ENCODE measurements around the gene CATSPERD.
"Not testable (repeated sequence)": the region's sequence is repeated elsewhere in the genome, so short reads cannot be mapped to it uniquely, and the experiment has no call there.

The CATSPERD gene

DNA sequence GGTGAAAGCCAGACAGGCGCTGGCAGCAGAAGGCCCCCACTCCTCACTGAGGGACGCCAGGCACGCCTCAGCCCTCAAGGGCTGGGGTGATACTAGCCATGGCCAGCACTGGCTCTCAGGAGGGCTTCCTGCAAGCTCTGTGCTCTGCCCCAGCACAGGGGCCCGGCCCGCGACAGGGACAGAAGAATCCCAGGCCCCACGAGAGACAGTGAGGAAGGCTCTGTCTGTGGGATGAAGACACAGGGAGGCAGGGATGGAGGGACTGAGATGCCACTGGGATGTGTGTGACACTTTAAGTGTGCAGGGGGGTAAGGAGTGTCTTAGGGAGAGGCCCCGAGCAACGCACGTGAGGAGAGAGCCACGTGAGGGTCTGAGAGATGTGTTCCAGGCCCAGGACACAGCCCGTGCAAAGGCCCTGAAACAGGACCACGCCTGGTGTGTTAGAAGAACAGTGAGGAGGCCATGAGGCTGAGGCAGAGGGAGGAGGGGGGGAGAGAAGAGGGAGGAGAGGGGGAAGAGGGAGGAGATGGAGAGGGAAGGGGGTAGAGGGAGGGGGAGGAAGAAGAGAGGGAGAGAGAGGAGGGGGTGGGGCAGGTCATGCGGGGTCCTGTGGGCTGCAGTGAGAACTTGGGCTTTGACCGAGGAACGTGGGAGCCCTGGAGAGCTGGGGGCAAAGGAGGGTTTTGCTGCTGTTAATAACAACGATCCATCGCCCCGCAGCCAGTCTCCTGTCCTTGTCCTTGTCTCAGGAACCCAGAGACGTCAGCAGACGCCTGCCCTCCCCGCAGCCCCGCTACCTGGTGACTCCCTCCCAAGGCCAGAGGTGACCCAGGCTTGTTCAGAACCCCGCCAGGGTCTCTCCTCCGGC, 23.2 kb upstream of the CATSPERD start:
- DNase-seq (ENCODE audit: low spot score) = peak; percentile 47

DNA sequence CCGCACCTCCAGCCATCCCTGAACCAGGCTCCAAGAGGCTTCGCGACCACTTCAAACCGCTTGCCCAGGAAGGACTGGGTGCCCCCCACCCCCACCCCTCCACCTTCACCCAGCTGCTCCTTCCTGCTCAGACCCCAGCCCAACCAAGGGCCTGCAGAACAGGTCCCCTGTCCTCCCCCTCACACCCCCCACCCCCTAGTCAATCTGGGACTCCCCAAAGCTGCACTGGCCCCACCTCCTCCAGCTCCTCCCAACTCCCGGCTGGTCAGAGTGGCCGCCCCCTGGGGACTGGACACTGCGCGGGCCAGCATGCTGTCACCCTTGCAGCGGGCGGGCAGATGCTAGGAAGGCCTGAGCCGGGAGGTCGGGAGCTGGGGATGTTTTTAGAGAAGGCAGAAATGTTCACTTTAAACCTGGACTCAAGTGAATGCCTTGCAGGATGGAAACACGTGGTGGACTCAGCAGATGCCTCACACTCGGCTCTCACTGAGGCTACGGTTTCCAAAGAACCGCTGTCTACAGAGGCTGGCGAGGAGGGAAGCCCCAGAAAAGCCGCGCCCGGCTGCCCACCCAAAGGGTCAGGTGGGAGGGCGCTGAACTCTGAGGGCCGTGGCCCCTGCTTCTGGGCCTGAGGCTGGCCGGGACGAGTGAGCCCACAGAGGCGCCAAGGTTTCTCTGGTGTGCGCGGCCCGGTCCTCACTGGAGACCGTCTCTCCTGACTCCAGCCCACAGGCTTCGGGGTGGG, 22.4 kb upstream of the CATSPERD start:
- no peak for DNase-seq (ENCODE audit: low spot score)

DNA sequence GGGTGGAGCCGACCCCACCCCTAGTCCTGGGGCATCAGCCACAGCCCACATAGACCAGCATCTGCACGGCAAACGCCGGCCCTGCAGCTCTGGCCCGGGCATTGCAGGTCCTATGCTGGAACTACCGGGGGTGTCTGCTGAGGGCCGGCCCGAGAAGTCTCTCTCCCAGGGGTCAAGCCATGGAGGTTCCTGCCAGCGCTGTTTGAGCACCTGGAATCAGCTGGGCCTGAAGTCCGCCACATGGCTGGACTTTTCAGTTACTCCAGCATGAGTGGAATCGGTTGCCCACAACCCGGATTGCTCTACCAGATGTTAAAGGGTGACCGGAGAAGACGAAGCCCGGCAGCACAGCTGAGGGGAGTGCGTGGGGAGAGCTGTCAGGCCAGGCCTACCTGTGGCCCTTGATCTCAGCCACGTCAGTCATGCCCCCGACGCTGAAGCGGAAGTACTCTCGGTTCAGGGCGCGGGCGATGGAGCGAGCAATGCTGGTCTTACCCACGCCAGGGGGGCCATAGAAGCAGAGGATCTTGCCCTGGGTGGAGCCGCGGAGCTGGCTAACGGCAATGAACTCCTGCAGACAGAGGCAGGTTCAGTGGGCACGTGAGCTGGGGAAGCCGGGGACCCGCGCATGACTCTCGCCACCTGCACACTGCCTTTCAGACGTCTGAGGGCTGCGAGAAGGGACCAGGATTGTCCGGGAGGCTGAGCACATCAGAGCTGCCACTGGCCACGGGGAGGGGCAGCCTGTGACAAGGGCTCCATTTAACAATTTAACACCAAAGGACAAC, 21.6 kb upstream of the CATSPERD start:
- no peak for DNase-seq (ENCODE audit: low spot score)

DNA sequence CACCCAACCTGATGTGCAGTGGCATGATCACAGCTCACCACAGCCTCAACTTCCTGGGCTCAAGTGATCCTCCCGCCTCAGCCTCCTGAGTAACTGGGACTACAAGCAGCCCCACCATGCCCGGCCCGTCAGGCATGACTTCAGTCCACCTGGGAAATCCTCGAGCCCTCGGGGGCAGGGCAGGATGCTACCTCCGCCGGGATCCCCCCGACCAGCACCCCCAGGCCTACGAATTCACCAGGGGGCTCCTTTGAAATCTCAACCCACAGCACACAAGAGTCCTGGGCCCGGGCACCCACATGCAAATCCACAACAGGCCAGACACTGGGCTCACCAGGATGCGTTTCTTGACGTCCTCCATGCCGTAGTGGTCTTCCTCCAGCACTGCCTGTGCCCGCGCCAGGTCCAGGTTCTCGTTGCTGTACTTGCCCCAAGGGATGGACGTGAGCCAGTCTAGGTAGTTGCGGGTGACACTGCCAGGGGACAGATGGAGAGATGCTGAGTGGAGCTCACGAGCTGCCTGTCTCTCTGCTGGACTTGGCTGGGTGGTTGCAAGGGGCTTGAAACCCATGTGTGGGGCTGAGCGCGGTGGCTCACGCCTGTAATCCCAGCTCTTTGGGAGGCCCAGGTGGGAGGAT, 19.9 kb upstream of the CATSPERD start:
- no peak for DNase-seq (ENCODE audit: low spot score)

DNA sequence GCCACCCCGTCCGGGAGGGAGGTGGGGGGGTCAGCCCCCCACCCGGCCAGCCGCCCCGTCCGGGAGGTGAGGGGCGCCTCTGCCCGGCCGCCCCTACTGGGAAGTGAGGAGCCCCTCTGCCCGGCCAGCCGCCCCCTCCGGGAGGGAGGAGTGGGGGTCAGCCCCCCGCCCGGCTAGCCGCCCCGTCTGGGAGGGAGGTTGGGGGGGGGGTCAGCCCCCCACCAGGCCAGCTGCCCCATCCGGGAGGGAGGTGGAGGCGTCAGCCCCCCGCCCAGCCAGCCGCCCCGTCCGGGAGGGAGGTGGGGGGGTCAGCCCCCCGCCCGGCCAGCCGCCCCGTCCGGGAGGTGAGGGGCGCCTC, 18.4 kb upstream of the CATSPERD start:
- DNase-seq (ENCODE audit: low spot score) = not testable (repeated sequence)

DNA sequence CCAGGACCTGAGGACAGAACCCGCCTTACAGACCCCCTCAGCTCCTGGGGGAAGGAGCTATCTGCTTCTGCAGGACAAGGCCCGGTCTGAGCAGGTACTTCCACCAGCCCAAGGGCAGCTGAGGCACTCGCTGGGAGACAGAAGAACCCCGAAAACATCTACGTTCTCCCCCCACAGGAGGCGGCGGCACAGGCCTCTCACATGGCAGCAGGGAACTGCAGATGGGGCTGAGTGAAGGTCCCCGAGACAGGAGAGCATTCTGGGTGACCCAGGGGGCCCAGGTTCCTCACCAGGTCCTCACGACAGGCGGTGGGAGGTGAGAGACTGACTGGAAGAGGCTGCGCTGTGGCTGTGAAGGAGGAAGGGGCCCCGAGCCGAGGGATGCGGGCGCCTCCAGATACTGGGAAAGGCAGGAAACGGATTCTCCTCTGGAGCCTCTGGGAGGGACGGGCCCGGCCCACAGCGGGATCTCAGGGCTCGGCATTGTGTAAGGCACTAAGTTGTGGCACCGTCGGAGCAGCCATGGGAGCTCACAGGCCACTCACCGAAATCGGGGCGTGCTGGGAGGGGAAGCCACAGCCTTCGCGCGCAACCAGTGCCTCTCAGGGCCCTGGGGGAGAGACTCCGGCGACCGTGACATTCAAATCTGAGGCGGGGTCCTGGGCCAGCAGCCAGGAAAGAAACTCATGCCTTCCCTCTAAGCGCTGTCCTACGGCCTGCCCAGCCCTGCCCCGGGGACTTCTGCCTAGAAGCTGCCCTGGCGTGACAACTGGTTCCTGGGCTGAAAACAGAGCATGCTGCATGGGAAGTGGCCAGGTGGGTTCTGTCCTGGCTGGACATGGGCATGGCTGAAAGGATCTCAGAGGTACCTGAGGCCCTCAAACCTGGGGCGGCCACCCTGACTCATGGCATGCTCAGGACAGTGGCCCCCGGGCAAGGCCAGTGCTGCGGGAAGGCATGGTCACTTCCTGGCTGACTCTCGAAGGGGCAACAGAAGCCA, 16.3 kb upstream of the CATSPERD start:
- DNase-seq (ENCODE audit: low spot score) = no peak

DNA sequence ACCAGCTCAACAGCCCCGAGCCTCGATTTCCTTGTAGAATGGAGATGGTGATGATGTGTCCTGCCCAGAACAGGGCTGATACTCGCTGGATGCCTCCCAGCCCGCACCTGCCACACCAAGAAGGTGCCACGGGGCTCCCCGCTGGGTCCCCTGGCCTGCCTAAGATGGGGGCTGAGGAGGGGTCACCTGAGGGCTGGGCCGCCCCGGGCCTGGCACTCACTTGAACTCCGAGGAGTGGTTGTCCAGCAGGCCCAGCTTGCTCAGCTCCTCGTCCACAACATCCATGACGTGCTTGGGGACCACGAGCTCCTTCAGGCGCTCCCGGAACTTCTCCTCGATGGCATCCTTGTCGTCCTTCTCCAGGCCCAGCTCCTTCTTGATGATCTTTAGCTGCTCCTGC, 14.9 kb upstream of the CATSPERD start:
- DNase-seq (ENCODE audit: low spot score) = no peak

DNA sequence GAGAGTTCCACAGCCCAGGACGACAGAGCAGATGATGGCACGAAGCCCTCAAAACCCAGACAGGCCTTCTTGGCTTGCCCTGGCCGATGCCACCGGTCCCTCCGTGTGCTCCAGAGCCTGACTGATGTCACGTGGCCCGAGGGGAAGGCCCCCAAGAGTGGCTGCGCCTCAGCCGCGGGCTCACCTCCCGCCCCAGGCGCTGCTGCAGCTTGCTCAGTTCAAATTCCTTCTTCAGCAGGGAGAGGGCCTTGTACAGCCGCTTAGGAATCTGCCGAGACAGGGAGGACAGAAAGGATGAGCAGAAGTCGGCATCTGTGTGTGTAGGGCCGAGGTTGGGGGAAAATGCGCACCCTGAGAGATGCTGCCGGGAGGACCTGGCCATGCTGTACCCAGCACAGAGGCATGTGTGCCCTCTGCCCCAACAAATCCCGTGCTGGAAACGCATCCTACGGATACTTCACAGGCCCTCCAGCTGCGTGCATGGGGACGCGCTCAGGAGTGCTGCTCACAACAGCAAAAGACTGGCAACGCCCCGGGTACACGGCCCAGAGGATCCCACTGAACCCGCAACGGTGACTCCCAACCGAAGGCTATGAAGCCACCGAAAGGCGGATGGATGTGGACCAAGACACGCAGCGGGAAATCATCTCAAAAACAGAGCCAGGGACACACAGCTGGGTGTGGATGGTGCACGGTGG, 13.4 kb upstream of the CATSPERD start:
- no peak for DNase-seq (ENCODE audit: low spot score)

DNA sequence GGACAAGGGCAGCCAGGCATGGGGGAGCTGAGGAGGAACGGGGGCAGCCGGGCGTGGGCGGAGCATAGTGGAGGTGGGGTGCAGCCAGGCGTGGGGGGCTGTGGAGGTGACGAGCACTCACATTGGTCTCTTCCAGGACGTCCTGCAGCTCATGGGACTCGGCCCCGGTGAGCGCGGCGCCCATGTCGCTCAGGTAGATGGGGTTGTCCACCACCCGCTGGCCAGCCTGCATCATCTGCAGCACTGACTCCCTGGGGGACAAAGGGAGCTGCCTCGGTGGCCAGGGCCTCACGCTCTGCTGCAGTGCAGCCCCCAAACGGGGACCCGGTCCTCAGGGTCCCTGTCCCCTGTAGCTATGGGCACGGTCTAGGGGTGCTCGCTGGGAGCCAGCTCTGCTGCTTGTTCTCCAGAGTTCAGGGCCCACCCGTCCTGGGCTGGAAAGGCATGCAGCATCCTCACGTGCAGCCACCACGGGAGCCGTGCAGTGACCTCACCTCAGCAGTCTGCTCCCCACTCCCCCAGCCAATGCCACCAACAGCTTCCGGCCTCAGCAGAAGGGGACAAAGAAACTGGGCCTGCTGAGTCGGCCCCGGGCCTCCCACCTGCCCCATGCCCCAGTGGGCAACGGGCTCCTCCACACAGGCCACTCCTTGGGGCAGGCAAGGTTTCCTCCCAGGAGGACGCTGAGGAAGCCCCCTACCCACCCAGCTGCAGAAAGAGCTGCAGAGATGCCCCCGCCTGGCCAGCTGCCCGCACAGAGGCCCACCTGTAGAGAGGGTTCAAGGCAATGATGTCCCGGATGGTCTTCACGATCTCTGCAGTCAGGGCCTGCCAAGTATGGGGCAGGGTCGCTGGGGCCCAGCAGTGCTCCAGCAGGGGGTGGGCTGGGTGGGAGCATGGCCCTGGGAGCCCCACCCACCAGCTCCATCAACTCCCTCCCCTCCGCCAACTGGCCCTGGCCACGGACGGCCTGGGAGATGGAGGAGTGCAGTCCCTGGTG, 12.6 kb upstream of the CATSPERD start:
- no peak for DNase-seq (ENCODE audit: low spot score)

DNA sequence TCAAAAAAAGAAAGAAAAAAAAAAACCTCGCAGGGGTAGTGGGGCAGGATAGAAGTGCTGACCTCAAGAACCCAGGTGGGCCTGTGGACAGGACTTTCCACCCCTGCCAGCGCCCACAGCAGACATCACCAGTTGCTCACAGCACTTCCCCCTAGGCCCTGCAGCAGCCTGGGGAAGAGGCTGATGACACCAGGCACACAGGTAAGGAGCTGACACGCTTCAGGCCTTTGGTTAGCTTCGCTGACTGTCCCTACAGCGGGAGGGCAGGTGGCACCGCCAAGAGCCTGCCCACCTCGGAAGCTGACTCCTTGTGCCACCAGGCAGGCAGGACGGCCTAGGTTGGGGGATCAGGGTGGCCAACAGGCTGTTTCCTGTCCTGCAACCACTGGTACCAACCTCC, 9.4 kb upstream of the CATSPERD start:
- DNase-seq (ENCODE audit: low spot score) = no peak

DNA sequence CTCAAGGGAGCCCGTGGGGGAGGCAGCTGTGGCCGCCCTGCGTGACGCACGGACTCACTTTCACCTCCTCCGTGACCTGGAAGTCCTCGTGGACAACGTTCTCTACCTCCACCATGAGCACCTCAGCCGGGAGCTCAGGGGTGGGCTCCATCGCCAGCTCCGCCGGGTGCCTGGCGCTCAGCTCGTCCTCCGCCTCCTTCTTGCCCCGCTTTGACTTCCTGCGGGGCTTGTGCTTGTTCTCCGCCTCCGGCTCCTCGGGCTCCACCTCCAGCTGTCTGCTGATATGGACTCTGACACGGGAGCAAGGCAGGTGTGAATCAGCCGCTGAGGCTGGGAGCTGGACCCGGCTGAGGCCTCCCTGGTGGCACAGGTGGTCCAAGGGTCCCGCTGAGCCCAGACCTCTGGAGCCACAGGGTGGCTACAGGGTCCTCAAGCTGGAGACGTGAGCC, 8.7 kb upstream of the CATSPERD start:
- no peak for DNase-seq (ENCODE audit: low spot score)

DNA sequence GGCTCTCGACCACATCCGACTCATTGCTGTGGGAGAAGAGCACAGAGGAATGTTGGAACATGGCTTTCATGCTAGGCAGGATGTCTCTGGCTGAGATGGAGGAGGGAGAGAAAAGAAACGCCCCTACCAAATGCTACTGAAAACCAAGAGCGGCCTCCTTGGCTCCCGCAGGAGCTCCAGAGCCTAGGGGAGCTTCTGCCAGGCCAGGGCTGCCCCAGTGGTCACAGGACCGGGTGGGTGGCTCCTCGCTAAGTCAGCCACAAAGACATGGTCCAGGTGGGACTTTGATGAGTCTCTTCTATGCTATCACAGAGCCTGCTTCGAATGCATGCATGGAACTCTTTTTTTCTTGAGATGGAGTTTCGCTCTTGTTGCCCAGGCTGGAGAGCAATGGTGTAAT, 7.2 kb upstream of the CATSPERD start:
- DNase-seq (ENCODE audit: low spot score) = no peak

DNA sequence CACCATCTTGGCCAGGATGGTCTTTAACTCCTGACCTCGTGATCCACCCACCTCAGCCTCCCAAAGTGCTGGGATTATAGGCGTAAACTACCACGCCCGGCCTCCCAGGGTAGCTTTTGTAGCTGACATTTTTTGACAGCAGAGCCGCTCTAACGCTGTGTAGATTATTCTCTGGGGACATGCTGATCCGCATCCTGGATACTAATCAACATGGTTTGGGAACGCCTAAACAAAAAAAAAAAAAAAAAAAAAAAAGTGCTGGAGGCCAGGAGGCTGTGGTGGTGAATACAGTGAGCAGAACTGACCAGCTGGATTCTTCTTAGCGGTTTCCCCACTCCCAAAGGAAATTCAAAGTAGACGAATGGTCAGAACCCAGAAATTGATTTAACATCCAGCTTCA, 5.6 kb upstream of the CATSPERD start:
- no peak for DNase-seq (ENCODE audit: low spot score)

DNA sequence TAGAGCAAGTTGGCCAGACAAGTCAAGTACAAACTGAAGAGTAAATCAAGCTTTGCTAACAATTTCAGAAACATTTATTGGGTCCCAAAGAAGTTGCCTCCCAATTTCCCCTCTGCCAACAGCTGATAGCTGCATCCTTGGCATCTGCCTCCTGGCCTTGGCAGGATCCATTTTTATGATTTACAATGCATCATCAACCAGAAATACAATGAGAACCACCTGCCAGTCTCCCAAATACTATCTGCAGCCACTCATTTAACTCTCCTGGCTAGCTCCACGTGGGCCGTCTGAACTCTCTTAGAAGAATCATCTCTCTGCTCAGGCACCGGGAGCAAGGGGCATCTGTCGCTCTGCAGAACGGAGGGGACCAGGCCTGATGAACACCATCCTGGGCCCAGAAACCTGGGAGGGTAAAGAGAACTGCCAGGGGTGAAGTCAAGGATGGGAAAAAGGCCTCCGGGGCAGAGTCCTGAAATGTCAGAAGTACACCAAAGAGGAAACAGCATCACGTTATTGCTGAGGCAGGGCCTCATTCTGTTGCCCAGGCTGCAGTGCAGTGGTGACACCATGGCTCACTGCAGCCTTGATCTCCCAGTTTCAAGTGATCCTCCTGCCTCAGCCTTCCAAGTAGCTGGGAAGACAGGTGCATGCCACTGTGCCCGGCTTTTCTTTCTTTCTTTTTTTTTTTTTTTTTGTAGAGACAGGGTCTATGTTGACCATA, 3.1 kb upstream of the CATSPERD start:
- DNase-seq (ENCODE audit: low spot score) = no peak

DNA sequence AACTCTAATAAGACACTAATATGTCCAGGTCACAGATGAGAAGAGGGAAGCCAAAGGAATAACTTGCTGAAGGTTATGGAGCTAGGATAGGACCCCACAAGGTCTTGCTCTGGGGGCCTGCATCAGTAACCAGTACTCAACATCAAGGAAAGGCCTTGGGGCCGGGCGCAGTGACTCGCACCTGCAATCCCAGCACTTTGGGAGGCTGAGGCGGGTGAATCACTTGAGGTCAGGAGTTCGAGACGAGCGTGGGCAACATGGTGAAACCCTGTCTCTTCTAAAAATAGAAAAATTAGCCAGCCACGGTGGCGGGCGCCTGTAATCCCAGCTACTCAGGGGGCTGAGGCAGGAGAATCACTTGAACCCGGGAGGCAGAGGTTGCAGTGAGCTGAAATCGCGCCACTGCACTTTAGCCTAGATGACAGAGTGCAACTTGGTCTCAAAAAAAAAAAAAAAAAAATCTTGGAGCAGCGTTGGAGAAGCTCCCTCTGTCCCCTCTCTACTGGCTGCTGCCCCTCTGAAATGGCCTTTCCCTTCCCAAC, 2.3 kb upstream of the CATSPERD start:
- DNase-seq (ENCODE audit: low spot score) = no peak

DNA sequence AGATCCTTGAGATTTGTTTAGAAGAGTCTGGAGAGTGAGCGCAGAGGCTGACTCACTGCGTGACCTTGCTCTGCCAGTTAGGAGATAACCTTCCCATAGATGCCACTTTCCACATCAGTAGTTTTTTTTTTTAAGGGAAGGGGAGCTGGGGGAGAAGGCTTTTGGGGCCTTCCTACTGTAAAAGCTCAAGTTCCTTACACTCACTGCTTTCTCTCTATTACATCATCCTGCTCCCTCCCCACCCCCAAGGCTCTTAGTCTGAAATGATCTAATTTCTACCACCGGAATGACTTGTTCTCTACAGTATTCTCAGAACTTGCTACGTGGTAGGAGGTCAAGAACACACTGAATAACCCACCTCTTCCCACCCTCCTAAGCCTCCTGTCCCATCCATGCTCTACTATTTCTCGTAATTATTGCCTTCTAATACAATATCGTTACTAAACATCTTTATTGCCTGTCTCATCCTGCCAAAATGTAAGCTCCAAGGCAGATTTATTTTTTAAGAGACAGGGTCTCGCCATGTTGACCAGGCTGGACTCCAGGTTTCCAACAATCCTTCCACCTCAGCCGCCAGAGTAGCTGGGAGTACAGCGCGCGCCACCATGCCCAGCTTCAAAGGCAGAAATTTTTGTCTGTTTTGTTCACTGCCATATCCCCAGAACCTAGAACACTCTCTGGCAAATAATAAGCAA, 1.7 kb upstream of the CATSPERD start:
- no peak for DNase-seq (ENCODE audit: low spot score)

DNA sequence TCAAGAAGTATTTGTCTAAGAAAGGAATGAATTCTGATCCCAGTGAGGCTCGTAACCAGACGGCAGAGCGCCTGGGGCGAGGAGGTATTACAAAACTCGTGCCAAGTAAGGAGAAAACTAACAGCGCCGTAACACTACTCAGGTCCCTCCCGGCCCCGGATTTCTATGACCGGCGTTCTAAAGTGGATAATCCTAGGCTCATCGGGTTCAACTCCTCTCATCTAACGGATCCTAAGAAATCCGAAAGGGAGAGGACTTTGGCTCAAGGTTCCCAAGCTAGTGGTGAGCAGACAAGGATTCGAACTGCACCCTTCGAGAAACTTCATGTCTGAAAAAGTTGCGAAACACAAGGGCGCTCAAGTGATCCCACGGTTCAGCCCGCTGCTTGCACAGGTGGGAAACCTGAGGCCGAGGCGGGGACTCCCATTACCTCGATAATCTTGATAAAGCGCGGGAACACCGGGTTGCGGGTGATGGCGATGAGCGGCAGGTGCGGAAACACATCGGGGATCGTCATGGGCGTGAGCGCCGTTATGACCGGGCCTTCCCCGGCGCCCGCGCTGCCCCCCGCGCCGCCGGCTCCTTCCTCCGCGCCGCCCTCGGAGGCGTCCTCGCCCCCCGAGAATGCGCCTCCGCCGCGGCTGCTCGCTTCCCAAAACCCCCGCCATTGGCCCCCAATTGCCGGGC, 1.0 kb upstream of the CATSPERD start:
- no peak for DNase-seq (ENCODE audit: low spot score)
